ENCODE measurements around the gene FOXJ3.

GRCh38 chr1:42290130-42290529 is 44.9 kb downstream of the FOXJ3 start:
- TF ChIP-seq ZNF224 (CRISPR knock-in tag; IDR thresholded peaks at IDR 0.05) (no peak), CTCF (CRISPR knock-in tag; IDR thresholded peaks at IDR 0.05) (no peak), UBTF (CRISPR knock-in tag; IDR thresholded peaks at IDR 0.05) (no peak), NFE2 (CRISPR knock-in tag; IDR thresholded peaks at IDR 0.05) (no peak), KDM1A (CRISPR knock-in tag; IDR thresholded peaks at IDR 0.05) (no peak), MYC (CRISPR knock-in tag; IDR thresholded peaks at IDR 0.05; ENCODE audit: borderline replicate concordance) (no peak)
